Astrocyte (in vitro differentiated cells and primary cell): ENCODE measurements around the gene HOXD1. TPM values are rescaled to one million over a fixed set of nuclear protein-coding genes. Genes with fewer than 3 reads are reported as not detected.
A peak's percentile ranks its signal among the peaks of the same experiment; 100 is the strongest.

ENCODE experiments used
- DNase-seq: peaks from one replicate; pipeline ENCODE4 v3.0.0-alpha.2; 2010; ENCODE audit warnings: low read depth
- FAIRE-seq: peaks from 2 replicates; lab custom pipeline; 2011; peaks lifted over from hg19 to GRCh38; lab: Jason Lieb, UNC
- H2AFZ ChIP-seq: 2 replicates; pipeline ENCODE4 v1.6.0; 2012; ENCODE audit warnings: low read depth, low read length, inconsistent platforms
- H3K27ac ChIP-seq: 2 replicates; pipeline ENCODE4 v1.5.1; 2011; ENCODE audit warnings: low read depth, low read length, inconsistent platforms
- H3K27me3 ChIP-seq: 2 replicates; pipeline ENCODE4 v1.6.0; 2011; ENCODE audit warnings: low read length, inconsistent platforms; ENCODE audit not compliant: insufficient read depth
- H3K36me3 ChIP-seq: 2 replicates; pipeline ENCODE4 v1.5.1; 2011; ENCODE audit warnings: low read length, inconsistent platforms; ENCODE audit not compliant: insufficient read depth
- H3K4me1 ChIP-seq: 2 replicates; pipeline ENCODE4 v1.5.1; 2011; ENCODE audit warnings: low read length, inconsistent platforms; ENCODE audit not compliant: insufficient read depth
- H3K4me2 ChIP-seq: 2 replicates; pipeline ENCODE4 v1.6.0; 2012; ENCODE audit warnings: low read length, inconsistent platforms
- H3K4me3 ChIP-seq: 2 replicates; pipeline ENCODE4 v1.5.1; 2011; ENCODE audit warnings: low read depth, mild to moderate bottlenecking, low read length, inconsistent platforms; ENCODE audit not compliant: insufficient read depth
- H3K79me2 ChIP-seq: 2 replicates; pipeline ENCODE4 v1.6.0; 2012; ENCODE audit warnings: mild to moderate bottlenecking, low read length, inconsistent platforms; ENCODE audit not compliant: insufficient read depth
- H3K9ac ChIP-seq: 2 replicates; pipeline ENCODE4 v1.6.0; 2012; ENCODE audit warnings: mild to moderate bottlenecking, low read length, inconsistent platforms
- H3K9me3 ChIP-seq: 2 replicates; pipeline ENCODE4 v1.5.1; 2012; ENCODE audit warnings: low read depth, mild to moderate bottlenecking, low read length, inconsistent platforms; ENCODE audit not compliant: insufficient read depth
- H4K20me1 ChIP-seq: 2 replicates; pipeline ENCODE4 v1.6.0; 2012; ENCODE audit warnings: low read length, inconsistent platforms; ENCODE audit not compliant: insufficient read depth
- H3K27ac Mint-ChIP-seq: one replicate; pipeline ENCODE4 v1.8.0; 2021; ENCODE audit warnings: mild to moderate bottlenecking, mixed read lengths; ENCODE audit not compliant: unreplicated experiment
- H3K27me3 Mint-ChIP-seq: one replicate; pipeline ENCODE4 v1.8.0; 2021; ENCODE audit warnings: low read depth, mixed read lengths; ENCODE audit not compliant: unreplicated experiment
- H3K36me3 Mint-ChIP-seq: one replicate; pipeline ENCODE4 v1.8.0; 2021; ENCODE audit warnings: low read depth, mixed read lengths; ENCODE audit not compliant: unreplicated experiment
- H3K4me1 Mint-ChIP-seq: one replicate; pipeline ENCODE4 v1.8.0; 2021; ENCODE audit warnings: low read depth, mixed read lengths; ENCODE audit not compliant: unreplicated experiment
- H3K4me3 Mint-ChIP-seq: one replicate; pipeline ENCODE4 v1.8.0; 2021; ENCODE audit warnings: mild to moderate bottlenecking, moderate library complexity, mixed read lengths; ENCODE audit not compliant: unreplicated experiment
- H3K9me3 Mint-ChIP-seq: one replicate; pipeline ENCODE4 v1.8.0; 2021; ENCODE audit warnings: mild to moderate bottlenecking, mixed read lengths; ENCODE audit not compliant: unreplicated experiment
- CTCF ChIP-seq: IDR thresholded peaks from 2 replicates; pipeline ENCODE4 v1.5.1; 2011; ENCODE audit warnings: low read depth, mild to moderate bottlenecking, inconsistent platforms, low read length, moderate library complexity; ENCODE audit not compliant: insufficient read depth
- EZH2 ChIP-seq: IDR thresholded peaks from 2 replicates; pipeline ENCODE4 v1.6.1; 2012; ENCODE audit warnings: mild to moderate bottlenecking, low read length, inconsistent platforms; ENCODE audit not compliant: insufficient read depth
- total RNA-seq: library from RNA; stranded (reverse); gene quantifications from 2 replicates; pipeline ENCODE4 v1.2.1, GENCODE V29; 2021

The HOXD1 gene
- total RNA-seq, 1 donor from 2014 or later = not detected

DNA sequence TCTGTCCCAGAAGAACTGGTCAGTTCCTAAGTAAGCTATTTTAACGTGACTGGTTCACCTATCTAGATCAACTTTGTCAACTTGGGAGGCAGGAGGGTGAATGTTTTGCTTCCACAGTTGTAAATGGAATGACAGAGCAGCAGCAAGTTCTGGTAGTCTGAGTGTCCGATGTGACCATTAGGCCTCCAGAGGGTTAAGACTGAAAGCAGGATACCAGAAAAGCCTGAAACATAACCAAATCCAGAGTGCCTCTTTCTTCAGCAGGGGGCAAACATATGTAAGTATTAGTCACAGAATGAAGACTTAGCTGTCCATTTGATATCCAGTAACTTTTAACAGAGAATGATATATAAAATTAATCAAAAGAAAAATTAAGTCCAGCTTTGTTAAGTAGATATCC, 22.2 kb upstream of the HOXD1 start:
- H3K9ac ChIP-seq = no peak overlapping the region
- Mint-ChIP-seq H3K27me3 (peaks cover 86% of the 10 kb centered on the region), H3K9me3 (peaks cover 28% of the 10 kb centered on the region), H3K27ac (no peak overlapping the region), H3K4me1 (no peaks in the 10 kb centered on the region), H3K36me3 (peaks cover 2% of the 10 kb centered on the region), H3K4me3 (no peak overlapping the region)
- FAIRE-seq (no peak), DNase-seq (peak; percentile 45)
- H3K79me2 ChIP-seq = no peaks in the 10 kb centered on the region
- H3K4me3 ChIP-seq = no peak overlapping the region
- TF ChIP-seq EZH2 (no peak), CTCF (no peak)
- no peak overlapping the region for H3K27ac ChIP-seq
- H3K4me1 ChIP-seq = peaks cover 8% of the 10 kb centered on the region
- no peaks in the 10 kb centered on the region for H4K20me1 ChIP-seq
- H3K9me3 ChIP-seq = peaks cover 2% of the 10 kb centered on the region
- peaks cover 68% of the 10 kb centered on the region for H3K27me3 ChIP-seq
- H3K4me2 ChIP-seq = no peak overlapping the region
- no peaks in the 10 kb centered on the region for H3K36me3 ChIP-seq
- H2AFZ ChIP-seq = no peak overlapping the region

DNA sequence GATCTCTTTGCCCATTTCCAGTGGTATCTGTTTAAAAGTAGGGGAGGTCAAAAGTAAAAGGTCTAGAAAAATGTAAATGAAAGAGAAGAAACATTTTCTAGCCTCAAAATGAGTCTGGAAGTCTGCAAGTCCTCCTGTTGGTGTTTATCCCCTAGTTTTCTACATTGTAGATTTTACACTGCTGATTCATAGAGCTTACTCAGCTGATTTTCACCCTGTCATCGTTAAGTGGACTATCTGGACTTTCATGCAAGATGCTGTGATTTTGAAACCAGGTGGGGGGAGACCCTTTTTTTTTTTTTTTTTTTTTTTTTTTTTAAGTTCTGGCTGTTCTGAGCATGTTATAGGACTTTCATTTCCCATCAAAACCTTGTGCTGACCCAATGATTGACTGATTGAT, 21.1 kb upstream of the HOXD1 start:
- no peak overlapping the region for H3K27ac ChIP-seq
- H3K27ac Mint-ChIP-seq = no peak overlapping the region
- no peaks in the 10 kb centered on the region for H3K36me3 ChIP-seq
- H4K20me1 ChIP-seq = no peaks in the 10 kb centered on the region
- H3K4me3 Mint-ChIP-seq = no peak overlapping the region
- peaks cover 62% of the 10 kb centered on the region for H3K27me3 ChIP-seq
- no peaks in the 10 kb centered on the region for H3K4me1 Mint-ChIP-seq
- peaks cover under 1% of the 10 kb centered on the region for H3K9me3 ChIP-seq
- H3K79me2 ChIP-seq = no peaks in the 10 kb centered on the region
- H3K4me2 ChIP-seq = no peak overlapping the region
- H3K27me3 Mint-ChIP-seq = peaks cover 82% of the 10 kb centered on the region
- H3K4me1 ChIP-seq = peaks cover 12% of the 10 kb centered on the region
- FAIRE-seq (no peak), DNase-seq (peak; percentile 50)
- H3K36me3 Mint-ChIP-seq = peaks cover 2% of the 10 kb centered on the region
- H3K4me3 ChIP-seq = no peak overlapping the region
- H2AFZ ChIP-seq = no peak overlapping the region
- peaks cover 22% of the 10 kb centered on the region for H3K9me3 Mint-ChIP-seq
- TF ChIP-seq EZH2 (no peak), CTCF (no peak)
- no peak overlapping the region for H3K9ac ChIP-seq

DNA sequence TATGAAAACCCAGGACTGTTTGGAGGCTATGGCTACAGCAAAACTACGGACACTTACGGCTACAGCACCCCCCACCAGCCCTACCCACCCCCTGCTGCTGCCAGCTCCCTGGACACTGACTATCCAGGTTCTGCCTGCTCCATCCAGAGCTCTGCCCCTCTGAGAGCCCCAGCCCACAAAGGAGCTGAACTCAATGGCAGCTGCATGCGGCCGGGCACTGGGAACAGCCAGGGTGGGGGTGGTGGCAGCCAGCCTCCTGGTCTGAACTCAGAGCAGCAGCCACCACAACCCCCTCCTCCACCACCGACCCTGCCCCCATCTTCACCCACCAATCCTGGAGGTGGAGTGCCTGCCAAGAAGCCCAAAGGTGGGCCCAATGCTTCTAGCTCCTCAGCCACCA, 19.3 kb upstream of the HOXD1 start:
- Mint-ChIP-seq H3K36me3 (no peaks in the 10 kb centered on the region), H3K4me3 (no peak overlapping the region), H3K27me3 (peaks cover 84% of the 10 kb centered on the region), H3K27ac (no peak overlapping the region), H3K4me1 (no peaks in the 10 kb centered on the region), H3K9me3 (peaks cover 20% of the 10 kb centered on the region)
- H3K4me1 ChIP-seq = peaks cover 9% of the 10 kb centered on the region
- no peak overlapping the region for H3K9ac ChIP-seq
- H3K9me3 ChIP-seq = no peaks in the 10 kb centered on the region
- FAIRE-seq = no peak
- no peak overlapping the region for H3K27ac ChIP-seq
- no peak overlapping the region for H2AFZ ChIP-seq
- peaks cover 66% of the 10 kb centered on the region for H3K27me3 ChIP-seq
- DNase-seq = no peak
- no peak overlapping the region for H3K4me3 ChIP-seq
- H4K20me1 ChIP-seq = no peaks in the 10 kb centered on the region
- H3K79me2 ChIP-seq = no peaks in the 10 kb centered on the region
- H3K36me3 ChIP-seq = no peaks in the 10 kb centered on the region
- H3K4me2 ChIP-seq = no peak overlapping the region
- TF ChIP-seq EZH2 = no peak
- no peak for TF ChIP-seq CTCF
